Stimulated activated CD8-positive, alpha-beta memory T cell treated with anti-CD3 and anti-CD28 coated beads, Interleukin-15, amount 100 ng/mL, for 24 hours (primary cell): ENCODE data around the gene PCDHA6.
"Not testable (repeated sequence)": the region's sequence is repeated elsewhere in the genome, so short reads cannot be mapped to it uniquely, and the experiment has no call there.

ENCODE experiments used
- DNase-seq: peaks from one replicate; pipeline ENCODE4 v3.0.0-alpha.2; 2020; ENCODE audit warnings: low read depth

PCDHA6 gene

DNA sequence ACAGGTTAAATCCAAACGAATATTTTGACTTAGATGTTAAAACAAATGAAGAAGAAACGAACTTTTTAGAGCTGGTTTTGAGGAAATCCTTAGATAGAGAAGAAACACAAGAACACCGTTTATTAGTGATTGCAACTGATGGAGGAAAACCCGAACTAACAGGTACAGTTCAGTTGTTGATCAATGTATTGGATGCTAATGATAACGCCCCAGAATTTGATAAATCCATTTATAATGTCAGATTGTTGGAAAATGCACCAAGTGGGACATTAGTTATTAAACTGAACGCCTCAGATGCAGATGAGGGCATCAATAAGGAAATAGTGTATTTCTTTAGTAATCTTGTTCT lies 5.5 kb upstream of the PCDHA6 start:
- DNase-seq = no peak

DNA sequence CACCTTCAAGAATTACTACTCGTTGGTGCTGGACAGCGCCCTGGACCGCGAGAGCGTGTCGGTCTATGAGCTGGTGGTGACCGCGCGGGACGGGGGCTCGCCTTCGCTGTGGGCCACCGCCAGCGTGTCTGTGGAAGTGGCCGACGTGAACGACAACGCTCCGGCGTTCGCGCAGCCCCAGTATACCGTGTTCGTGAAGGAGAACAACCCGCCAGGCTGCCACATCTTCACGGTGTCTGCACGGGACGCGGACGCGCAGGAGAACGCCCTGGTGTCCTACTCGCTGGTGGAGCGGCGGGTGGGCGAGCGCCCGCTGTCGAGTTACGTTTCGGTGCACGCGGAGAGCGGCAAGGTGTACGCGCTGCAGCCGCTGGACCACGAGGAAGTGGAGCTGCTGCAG lies 4.8 kb upstream of the PCDHA6 start:
- not testable (repeated sequence) for DNase-seq

GRCh38 chr5:140823475-140823874 lies 4.3 kb upstream of the PCDHA6 start:
- DNase-seq = no peak

DNA sequence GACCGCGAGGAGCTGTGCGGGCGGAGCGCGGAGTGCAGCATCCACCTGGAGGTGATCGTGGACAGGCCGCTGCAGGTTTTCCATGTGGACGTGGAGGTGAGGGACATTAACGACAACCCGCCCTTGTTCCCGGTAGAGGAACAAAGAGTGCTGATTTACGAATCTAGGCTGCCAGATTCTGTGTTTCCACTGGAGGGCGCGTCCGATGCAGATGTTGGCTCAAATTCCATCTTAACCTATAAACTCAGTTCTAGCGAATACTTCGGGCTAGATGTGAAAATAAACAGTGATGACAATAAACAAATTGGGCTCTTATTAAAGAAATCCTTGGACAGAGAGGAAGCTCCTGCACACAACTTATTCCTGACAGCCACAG lies 590 bp downstream of the PCDHA6 start:
- no peak for DNase-seq

DNA sequence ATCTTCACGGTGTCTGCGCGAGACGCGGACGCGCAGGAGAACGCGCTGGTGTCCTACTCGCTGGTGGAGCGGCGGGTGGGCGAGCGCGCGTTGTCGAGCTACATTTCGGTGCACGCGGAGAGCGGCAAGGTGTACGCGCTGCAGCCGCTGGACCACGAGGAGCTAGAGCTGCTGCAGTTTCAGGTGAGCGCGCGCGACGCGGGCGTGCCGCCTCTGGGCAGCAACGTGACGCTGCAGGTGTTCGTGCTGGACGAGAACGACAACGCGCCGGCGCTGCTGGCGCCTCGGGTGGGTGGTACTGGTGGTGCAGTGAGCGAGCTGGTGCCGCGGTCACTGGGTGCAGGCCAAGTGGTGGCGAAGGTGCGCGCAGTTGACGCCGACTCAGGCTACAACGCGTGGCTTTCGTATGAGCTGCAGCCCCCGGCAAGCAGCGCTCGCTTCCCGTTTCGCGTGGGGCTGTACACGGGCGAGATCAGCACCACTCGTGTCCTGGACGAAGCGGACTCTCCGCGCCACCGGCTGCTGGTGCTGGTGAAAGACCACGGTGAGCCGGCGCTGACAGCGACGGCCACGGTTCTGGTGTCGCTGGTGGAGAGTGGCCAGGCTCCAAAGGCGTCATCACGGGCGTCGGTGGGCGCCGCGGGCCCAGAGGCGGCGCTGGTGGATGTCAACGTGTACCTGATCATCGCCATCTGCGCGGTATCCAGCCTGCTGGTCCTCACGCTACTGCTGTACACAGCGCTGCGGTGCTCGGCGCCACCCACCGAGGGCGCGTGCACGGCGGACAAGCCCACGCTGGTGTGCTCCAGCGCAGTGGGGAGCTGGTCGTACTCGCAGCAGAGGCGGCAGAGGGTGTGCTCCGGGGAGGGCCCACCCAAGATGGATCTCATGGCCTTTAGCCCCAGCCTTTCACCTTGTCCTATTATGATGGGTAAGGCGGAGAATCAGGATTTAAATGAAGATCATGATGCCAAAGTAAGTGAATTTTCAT lies 2.0 kb downstream of the PCDHA6 start:
- DNase-seq = not testable (repeated sequence)

GRCh38 chr5:140833993-140834392 lies 6.2 kb downstream of the PCDHA6 start, which contains the start of gene PCDHA7:
Gene PCDHA7 (plus strand): TSS chr5:140834269. CDS start chr5:140834384, 115 bp downstream.
- no peak for DNase-seq

GRCh38 chr5:140834439-140835008 lies 6.8 kb downstream of the PCDHA6 start:
- DNase-seq = not testable (repeated sequence)

DNA sequence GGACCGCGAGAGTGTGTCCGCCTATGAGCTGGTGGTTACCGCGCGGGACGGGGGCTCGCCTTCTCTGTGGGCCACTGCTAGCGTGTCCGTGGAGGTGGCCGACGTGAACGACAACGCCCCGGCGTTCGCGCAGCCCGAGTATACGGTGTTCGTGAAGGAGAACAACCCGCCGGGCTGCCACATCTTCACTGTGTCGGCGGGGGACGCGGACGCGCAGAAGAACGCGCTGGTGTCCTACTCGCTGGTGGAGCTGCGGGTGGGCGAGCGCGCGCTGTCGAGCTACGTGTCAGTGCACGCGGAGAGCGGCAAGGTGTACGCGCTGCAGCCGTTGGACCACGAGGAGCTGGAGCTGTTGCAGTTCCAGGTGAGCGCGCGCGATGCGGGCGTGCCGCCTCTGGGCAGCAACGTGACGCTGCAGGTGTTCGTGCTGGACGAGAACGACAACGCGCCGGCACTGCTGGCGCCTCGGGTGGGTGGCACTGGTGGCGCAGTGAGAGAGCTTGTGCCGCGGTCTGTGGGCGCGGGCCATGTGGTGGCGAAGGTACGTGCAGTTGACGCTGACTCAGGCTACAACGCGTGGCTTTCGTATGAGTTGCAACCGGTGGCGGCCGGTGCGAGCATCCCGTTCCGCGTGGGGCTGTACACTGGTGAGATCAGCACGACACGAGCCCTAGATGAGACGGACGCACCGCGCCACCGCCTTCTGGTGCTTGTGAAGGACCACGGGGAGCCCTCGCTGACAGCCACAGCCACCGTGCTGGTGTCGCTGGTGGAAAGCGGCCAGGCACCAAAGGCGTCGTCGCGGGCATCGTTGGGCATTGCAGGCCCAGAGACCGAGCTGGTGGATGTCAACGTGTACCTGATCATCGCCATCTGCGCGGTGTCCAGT lies 8.1 kb downstream of the PCDHA6 start:
- no peak for DNase-seq

DNA sequence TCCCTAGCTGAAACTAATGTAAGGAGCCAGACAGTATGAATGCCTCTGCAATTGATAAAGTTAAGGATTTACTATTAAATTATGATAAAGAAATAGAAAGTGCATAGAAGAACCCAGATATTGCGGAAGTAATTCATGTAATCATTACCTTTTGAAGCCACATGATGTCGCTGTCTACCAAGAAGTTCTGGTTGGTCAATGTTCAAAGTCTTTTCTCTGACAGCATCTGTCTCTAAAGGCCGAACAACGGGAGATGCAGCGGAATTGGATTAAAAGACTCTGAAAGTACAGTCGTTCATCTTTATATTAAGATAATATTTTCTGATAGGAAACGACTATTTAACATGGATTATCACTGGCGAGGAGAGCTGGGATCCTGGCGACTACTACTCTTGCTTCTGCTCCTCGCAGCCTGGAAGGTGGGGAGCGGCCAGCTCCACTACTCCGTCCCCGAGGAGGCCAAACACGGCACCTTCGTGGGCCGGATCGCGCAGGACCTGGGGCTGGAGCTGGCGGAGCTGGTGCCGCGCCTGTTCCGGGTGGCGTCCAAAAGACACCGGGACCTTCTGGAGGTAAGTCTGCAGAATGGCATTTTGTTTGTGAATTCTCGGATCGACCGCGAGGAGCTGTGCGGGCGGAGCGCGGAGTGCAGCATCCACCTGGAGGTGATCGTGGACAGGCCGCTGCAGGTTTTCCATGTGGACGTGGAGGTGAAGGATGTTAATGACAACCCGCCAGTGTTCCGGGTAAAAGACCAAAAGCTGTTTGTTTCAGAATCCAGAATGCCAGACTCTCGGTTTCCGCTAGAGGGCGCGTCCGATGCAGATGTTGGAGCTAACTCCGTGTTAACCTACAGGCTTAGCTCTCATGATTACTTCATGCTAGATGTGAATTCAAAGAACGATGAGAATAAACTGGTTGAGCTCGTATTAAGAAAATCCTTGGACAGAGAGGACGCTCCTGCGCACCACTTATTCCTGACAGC lies 13.5 kb downstream of the PCDHA6 start, which contains the start of gene PCDHA8:
PCDHA8 (plus strand) TSS at position 210 of the 985 bp plus-strand sequence; CDS start at position 345, 135 bp downstream.
- DNase-seq = no peak

DNA sequence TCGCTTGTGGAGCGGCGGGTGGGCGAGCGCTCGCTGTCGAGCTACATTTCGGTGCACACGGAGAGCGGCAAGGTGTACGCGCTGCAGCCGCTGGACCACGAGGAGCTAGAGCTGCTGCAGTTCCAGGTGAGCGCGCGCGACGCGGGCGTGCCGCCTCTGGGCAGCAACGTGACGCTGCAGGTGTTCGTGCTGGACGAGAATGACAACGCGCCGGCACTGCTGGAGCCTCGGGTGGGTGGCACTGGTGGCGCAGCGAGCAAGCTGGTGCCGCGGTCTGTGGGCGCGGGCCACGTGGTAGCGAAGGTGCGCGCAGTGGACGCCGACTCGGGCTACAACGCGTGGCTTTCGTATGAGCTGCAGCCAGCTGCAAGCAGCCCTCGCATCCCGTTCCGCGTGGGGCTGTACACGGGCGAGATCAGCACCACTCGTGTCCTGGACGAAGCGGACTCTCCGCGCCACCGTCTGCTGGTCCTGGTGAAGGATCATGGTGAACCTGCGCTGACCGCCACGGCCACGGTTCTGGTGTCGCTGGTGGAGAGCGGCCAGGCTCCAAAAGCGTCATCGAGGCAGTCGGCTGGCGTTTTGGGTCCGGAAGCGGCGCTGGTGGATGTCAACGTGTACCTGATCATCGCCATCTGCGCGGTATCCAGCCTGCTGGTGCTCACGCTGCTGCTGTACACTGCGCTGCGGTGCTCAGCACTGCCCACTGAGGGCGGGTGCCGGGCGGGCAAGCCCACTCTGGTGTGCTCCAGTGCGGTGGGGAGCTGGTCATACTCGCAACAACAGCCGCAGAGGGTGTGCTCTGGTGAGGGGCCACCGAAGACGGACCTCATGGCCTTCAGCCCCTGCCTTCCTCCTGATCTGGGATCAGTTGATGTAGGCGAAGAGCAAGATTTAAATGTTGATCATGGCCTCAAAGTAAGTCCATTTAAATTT lies 15.3 kb downstream of the PCDHA6 start:
- DNase-seq = no peak

- not testable (repeated sequence) for DNase-seq
Measured at GRCh38 chr5:140848139-140849102, 20.7 kb downstream of the PCDHA6 start, which contains the start of gene PCDHA9. Gene PCDHA9 (plus strand): TSS chr5:140848382. CDS start chr5:140848496, 114 bp downstream.

DNA sequence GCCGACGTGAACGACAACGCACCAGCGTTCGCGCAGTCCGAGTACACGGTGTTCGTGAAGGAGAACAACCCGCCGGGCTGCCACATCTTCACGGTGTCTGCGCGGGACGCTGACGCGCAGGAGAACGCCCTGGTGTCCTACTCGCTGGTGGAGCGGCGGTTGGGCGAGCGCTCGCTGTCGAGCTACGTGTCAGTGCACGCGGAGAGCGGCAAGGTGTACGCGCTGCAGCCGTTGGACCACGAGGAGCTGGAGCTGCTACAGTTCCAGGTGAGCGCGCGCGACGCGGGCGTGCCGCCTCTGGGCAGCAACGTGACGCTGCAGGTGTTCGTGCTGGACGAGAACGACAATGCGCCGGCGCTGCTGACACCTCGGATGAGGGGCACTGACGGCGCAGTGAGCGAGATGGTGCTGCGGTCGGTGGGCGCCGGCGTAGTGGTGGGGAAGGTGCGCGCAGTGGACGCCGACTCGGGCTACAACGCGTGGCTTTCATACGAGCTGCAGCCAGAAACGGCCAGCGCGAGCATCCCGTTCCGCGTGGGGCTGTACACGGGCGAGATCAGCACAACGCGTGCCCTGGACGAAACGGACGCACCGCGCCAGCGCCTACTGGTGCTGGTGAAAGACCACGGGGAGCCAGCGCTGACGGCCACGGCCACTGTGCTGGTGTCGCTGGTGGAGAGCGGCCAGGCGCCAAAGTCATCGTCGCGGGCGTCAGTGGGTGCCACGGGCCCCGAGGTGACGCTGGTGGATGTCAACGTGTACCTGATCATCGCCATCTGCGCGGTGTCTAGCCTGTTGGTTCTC lies 22.3 kb downstream of the PCDHA6 start:
- not testable (repeated sequence) for DNase-seq

DNA sequence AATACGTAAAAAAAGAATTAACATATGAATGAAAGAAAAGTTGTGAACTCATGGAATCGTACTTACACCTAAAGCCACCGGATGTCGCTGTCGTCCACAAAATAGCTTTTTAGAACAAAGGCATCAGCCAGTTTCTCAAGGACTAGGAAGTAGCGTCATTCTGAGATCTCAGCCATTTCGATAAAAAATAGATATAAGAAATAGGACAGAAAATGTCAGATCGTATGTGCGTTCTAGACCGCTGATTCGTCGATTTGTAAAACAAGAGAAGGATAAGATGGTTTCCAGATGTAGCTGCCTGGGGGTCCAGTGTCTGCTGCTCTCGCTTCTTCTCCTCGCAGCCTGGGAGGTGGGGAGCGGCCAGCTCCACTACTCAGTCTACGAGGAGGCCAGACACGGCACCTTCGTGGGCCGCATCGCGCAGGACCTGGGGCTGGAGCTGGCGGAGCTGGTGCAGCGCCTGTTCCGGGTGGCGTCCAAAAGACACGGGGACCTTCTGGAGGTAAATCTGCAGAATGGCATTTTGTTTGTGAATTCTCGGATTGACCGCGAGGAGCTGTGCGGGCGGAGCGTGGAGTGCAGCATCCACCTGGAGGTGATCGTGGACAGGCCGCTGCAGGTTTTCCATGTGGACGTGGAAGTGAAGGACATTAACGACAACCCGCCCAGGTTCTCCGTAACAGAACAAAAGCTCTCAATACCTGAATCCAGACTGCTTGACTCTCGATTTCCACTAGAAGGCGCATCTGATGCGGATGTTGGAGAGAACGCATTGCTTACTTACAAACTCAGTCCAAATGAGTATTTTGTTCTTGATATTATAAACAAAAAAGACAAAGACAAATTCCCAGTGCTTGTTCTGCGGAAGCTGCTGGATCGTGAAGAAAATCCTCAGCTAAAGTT lies 28.3 kb downstream of the PCDHA6 start, which contains the start of gene PCDHA10:
PCDHA10 (plus strand) TSS at position 126 of the 903 bp plus-strand sequence; CDS start at position 278, 152 bp downstream.
- DNase-seq = no peak

DNA sequence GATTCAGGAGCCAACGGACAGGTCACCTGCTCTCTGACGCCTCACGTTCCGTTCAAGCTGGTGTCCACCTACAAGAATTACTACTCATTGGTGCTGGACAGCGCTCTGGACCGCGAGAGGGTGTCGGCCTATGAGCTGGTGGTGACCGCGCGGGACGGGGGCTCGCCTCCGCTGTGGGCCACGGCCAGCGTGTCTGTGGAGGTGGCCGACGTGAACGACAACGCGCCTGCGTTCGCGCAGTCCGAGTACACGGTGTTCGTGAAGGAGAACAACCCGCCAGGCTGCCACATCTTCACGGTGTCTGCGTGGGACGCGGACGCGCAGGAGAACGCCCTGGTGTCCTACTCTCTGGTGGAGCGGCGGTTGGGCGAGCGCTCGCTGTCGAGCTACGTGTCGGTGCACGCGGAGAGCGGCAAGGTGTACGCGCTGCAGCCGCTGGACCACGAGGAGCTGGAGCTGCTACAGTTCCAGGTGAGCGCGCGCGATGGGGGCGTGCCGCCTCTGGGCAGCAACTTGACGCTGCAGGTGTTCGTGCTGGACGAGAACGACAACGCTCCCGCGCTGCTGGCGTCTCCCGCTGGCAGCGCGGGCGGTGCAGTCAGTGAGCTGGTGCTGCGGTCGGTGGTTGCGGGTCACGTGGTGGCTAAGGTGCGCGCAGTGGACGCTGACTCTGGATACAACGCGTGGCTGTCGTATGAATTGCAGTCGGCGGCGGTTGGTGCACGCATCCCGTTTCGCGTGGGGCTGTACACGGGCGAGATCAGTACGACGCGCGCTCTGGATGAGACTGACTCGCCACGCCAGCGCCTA lies 29.6 kb downstream of the PCDHA6 start:
- DNase-seq = no peak

GRCh38 chr5:140857987-140858240 lies 30.2 kb downstream of the PCDHA6 start:
- DNase-seq = no peak
